ENCODE results near the gene TBATA.

GRCh38 chr10:70744617-70745143, 40.5 kb downstream of the TBATA start:
- no peak for TF ChIP-seq CTCF (conservative IDR thresholded peaks at IDR 0.05)
- no peak for TF ChIP-seq ZFX (IDR thresholded peaks at IDR 0.05)

All from C4-2B (cell line).